Erythroblast (primary cell): ENCODE results near the gene TRIM69.

Experiments used
- GATA1 ChIP-seq: IDR thresholded peaks from 2 replicates; pipeline ENCODE4 v1.6.1; 2011; ENCODE audit warnings: low read depth, mild to moderate bottlenecking, control low read depth, low read length, moderate library complexity
- POLR2A ChIP-seq: IDR thresholded peaks from 2 replicates; pipeline ENCODE4 v1.6.1; 2011; ENCODE audit warnings: mild to moderate bottlenecking, low read length

DNA sequence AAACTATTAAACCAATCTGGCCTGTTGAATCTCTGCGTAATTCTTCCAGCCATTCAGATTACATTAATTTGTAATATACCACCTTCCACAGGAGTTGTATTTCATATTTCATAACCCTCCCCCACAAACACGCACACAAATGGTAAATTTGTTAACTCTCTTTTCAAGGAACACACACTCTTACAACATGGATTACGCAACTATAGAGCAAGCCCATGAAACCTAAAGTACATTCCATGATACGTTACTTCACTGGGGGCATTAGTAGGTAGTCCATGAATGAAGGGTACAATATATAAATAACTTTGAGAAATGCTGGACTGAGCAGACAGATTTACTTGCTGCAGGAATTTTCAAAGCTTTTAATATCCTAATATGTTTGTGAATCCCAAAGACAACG lies 65.0 kb downstream of the TRIM69 start:
- TF ChIP-seq POLR2A (no peak), GATA1 (no peak)
